Coronary artery (tissue), 2 donors: ENCODE measurements around the gene ATP5MC2.
"Not testable (repeated sequence)": the region's sequence is repeated elsewhere in the genome, so short reads cannot be mapped to it uniquely, and the experiment has no call there.

ENCODE experiments used
- DNase-seq: peaks from one replicate; pipeline ENCODE4 v3.0.0-alpha.2; 2017; ENCODE audit warnings: low spot score
- H3K27ac ChIP-seq, 2 donors: fragments of 200-600 bp; sonication (generic); one replicate each; pipeline ENCODE4 v1.5.1; 2016 to 2019
- H3K4me3 ChIP-seq: fragments of 200-600 bp; sonication (generic); 2 replicates; pipeline ENCODE4 v1.5.1; 2016; ENCODE audit warnings: mild to moderate bottlenecking, moderate library complexity
- TF ChIP-seq, protein P1 (sequence below): fragments of 200-600 bp; sonication (generic); IDR thresholded peaks from one replicate; pipeline ENCODE4 v1.5.1; 2019; ENCODE audit warnings: antibody characterized with exemption

ATP5MC2 gene

DNA sequence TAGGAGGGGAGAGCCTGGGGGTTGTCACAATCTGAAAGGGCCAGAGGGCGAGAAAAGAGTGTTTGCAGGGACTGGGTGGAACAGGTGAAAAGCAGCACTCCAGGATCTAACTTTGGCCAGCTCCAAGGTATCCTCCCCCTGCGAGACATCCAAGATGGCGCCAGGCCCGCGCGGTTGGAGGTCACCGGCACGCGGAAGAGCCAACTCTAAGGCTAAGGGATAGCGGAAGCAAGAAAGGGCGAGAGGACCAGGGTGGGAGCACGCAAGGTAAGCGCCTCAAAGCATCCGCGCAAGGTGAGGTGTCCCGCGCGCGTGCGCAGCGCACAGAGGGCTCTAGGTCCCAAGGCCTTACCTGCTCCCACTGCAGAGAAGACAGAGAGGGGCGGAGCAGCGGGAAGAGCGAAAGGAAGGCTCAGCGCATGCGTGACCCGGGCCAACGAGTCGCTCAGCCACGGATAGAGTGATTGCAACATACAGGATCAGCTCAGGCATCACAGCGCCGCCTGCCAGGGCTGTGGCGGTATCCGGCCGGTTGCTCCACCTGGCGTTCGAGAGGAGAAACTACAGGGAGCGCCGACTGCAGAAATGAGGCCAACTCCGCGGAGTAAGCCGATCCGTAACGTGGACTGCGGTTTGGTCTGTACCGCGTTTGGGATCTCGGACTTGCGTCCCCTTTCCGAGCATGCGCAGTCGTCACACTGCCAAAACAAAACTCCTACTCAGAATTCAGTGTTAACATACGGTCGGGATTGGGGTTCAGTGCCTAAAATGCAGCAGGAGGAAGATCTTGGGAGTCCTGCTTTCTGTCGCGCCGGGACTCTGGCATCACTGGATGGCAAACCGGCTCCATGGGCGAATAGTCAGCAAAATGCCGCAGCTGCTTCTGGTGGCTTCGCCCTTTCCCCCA, at the start of gene ATP5MC2:
ATP5MC2 (minus strand) TSS at position 383 of the 907 bp plus-strand sequence. CDS start 3,469 bp downstream, outside the sequence.
- H3K4me3 ChIP-seq, result peak within 1 kb of the TSS; percentile 85
- DNase-seq, result peak; percentile 99
- TF ChIP-seq, protein P1, sequence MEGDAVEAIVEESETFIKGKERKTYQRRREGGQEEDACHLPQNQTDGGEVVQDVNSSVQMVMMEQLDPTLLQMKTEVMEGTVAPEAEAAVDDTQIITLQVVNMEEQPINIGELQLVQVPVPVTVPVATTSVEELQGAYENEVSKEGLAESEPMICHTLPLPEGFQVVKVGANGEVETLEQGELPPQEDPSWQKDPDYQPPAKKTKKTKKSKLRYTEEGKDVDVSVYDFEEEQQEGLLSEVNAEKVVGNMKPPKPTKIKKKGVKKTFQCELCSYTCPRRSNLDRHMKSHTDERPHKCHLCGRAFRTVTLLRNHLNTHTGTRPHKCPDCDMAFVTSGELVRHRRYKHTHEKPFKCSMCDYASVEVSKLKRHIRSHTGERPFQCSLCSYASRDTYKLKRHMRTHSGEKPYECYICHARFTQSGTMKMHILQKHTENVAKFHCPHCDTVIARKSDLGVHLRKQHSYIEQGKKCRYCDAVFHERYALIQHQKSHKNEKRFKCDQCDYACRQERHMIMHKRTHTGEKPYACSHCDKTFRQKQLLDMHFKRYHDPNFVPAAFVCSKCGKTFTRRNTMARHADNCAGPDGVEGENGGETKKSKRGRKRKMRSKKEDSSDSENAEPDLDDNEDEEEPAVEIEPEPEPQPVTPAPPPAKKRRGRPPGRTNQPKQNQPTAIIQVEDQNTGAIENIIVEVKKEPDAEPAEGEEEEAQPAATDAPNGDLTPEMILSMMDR, result peak; percentile 98
- peak within 1 kb of the TSS; percentile 91 to 95 for H3K27ac ChIP-seq

DNA sequence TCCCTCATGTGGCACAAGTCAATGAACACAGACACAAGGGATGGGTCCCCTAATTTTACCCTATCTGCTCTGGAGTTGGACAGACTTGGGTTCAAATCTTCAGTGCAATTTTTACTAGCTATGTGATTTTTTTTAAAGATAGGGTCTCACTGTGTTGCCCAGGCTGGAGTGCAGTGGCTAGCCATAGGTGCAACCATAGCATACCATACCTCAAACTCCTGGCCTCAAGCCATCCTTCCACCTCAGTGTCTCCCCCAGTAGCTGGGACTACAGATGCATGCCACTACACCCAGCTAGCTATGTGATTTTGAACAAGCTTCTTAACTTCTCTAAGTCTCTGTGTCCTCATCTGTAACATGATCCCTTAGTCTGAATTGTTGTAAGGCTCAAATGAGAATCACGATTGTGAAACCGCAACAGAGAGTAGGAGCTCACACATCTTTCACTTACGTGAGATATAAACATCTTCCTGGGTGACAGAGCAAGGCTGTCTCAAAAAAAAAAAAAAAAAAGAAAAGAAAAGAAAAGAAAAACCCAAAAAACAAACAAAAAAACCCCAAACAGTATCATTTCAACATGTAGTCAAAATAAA, 46.7 kb upstream of the ATP5MC2 start:
- H3K4me3 ChIP-seq, result no peak overlapping the region
- TF ChIP-seq, protein P1, result no peak
- DNase-seq, result no peak
- no peak overlapping the region for H3K27ac ChIP-seq

DNA sequence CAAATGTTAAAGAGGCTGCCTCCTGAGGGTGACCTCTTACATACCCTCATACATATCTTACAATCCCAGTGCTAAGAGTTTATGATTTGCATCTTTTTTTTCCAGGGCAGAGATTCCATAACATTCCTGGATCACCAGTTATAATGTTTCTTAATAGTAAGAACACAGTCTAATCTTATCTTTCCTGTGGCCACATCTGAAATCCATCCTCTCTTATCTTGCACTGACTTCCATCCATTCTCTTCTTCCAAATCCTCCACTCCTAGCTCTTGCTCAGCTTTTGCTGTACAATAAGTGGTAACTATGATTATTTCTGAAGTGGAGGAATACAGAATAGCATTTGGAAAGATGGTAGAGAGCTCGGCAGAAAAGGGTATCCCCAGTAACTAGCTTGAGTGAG, 45.1 kb upstream of the ATP5MC2 start:
- TF ChIP-seq, protein P1, result no peak
- Histone ChIP-seq H3K4me3 (no peak overlapping the region), H3K27ac (no peak overlapping the region)
- no peak for DNase-seq

DNA sequence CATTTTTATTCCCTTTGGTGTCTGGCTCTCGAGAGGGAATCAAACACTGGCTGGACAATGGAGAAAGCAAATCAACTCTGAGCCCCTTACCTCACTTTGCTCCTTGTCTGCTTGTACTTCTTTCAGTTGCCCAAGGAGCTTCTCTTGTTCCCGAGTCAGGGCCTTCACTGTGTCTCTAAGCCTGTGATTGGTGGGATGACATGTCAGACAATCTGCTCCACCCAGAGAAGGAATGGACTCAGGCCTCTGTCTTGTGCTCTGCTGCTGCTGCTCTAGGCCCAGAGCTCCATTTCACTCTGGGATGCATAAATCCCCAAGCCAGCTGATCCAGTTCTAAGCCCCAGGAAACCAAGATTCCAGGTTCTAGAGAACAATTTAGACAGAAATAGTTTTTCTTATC, 43.8 kb upstream of the ATP5MC2 start:
- TF ChIP-seq, protein P1, result no peak
- no peak for DNase-seq
- no peak overlapping the region for H3K4me3 ChIP-seq
- no peak overlapping the region for H3K27ac ChIP-seq

DNA sequence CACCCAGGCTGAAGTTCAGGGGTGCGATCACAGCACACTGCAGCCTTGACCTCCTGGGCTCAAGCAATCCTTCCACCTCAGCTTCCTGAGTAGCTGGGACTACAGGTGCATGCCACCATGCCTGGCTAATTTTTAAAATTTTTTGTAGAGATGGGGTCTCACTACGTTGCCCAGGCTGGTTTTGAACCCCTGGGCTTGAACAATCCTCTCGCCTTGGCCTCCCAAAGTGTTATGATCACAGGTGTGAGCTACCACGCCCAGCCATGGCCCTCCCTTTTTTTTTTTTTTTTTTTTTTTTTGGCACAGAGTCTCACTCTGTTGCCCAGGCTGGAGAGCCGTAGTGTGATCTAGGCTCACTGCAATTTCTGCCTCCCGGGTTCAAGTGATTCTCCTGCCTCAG, 42.7 kb upstream of the ATP5MC2 start:
- not testable (repeated sequence) for DNase-seq, H3K4me3 ChIP-seq

DNA sequence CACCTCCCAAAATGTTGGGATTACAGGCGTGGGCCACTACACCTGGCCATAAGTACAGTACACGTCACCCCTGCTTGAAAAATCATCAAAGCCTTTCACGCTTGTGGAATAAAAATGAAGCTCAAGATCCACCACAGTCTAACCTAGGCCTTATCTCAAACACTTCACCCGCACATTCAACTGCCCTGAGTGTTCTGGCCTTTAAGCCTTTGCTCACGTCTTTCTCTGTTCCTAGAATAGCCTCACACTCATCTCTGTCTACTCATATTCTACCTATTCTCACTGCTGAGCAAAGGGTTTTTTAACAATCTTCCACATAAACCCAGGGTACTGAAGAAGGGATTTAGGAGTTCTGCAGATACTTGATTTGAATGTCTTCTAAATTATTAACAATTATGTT, 41.4 kb upstream of the ATP5MC2 start:
- Histone ChIP-seq H3K27ac (no peak overlapping the region), H3K4me3 (no peak overlapping the region)
- DNase-seq, result no peak
- TF ChIP-seq, protein P1, result no peak

More for the DNA sequence above, 42.7 kb upstream of the ATP5MC2 start:
- not testable (repeated sequence) for H3K27ac ChIP-seq

DNA sequence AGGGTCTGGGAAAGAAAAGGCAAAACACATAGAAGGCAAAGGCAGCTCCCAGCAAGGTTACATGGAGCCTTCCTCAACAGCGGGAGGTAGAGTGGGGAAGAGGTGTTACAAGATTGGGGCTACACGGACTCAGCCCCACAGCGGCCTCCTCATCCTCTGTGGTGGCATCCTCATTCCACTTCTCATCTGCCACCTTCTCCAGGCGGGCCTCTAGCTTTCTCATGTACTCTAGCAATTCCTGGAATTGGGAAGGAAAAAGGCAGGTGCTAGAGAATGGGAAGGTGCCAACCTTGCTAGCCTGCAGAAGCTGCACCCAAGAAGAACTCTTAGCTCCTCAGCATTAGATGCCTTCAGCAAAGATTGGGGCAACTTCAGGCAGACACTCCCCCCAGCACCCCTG, 38.1 kb upstream of the ATP5MC2 start:
- Histone ChIP-seq H3K27ac (no peak overlapping the region), H3K4me3 (no peak overlapping the region)
- no peak for DNase-seq
- TF ChIP-seq, protein P1, result no peak
